ENCODE measurements around the gene CCDC18.

CCDC18 gene

DNA sequence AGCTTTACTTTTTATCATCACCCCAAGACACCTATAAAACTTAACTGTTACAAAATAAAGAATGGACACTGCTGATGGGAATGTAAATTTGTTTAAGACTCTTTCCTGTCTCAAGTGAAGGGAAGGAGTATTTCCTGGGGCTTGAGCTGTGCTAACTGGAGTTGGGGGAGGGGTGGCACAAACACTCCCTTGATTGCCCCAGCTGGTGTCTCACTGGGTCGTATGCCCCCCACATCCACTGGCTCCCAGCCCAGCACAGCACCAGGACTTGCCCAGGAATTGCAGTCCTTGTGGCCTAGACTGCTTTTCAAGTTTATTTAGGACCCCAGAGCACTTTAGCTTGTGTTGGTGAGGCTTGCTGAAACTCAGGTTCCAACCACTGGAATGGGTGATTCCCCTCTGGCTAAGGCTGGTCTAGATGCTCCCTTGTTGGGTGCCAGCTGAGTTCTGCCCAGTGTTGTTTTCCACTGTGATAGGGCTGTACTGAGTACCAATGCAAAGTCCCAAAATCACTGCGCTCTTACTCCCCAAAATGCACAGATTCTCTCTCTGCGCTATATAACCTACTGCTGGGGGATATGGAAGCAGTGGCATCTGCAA lies 116.1 kb downstream of the CCDC18 start:
- in situ Hi-C loops (cut with MboI; ENCODE audit: low sequenced_read_pairs): no loop called here

DNA sequence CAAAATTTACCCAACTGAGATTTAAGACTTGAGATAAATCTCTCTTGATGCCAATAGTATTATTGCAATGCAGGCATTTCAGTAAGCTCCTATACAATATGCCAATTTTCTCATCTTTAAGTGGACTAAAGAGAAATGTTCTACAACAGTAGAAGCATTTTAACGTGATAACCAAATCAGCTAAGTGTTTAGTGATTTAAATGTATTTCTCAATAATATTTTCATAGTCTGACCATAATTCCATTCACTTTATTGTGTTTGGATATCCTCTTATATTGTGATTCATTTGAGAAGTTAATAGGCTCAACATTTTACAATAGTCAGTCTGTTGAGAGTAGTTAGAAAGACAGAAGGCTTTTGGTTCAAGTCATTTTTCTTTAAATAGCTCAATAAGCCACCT lies 120.6 kb downstream of the CCDC18 start:
- in situ Hi-C loops (cut with MboI; ENCODE audit: low sequenced_read_pairs): no loop called here

DNA sequence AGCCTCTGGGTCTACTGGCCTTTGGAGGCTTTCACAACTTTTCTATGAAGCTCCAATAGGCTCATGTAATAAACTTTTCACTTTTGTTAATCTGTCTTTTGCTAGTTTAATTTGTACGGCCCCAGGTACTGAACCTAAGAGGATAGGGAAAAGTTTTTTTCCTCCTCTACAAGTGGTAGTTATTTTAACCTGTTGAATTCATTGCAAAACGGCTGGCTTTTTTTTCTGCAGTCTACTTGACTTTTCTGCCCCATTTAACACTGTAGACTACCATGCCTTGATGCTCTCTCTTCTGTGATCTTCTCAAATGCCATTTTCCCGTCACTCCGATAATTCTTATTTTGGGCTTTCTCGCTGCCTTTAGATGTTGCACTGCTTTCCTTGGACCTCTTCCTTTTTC lies 121.6 kb downstream of the CCDC18 start:
- in situ Hi-C loops (cut with MboI; ENCODE audit: low sequenced_read_pairs): no loop called here

DNA sequence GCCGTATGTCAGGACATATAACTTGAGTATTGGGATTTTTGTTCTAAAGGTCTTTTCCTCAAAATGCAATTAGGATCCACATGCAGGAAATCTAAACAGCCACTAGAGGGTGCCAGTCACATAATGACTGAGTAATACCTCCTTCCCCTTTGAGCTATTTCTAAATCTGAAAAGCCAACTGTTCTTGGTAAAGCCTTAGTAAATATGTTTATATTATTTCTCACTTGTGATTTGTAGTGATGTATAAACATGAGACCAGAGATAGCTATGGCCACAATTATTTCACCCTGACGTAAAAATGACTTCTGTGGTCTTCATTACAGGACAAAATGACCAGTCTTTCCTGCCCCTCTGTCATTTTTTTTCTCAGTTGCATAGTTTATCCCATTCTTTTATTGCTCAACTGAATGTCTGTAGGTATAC lies 124.2 kb downstream of the CCDC18 start:
- in situ Hi-C loops (cut with MboI; ENCODE audit: low sequenced_read_pairs): no loop called here

DNA sequence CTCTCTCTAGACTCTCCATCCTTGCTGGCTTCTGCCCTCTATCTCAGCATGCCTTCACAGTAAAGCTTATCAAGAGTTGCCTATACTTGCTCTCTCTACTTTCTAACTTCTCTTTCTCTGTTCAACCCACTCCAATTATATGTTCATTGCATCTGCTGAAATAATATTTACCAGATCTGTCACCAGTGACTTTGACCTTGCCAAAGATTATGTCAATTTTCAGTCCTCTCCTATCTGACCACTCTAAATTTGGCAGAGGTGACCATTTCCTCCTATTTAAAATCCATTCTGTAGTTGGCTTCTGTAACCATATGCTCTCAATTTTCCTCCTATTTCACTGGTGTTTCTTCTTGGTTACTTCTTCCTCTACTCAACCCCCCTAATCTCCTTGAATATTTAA lies 126.4 kb downstream of the CCDC18 start:
- in situ Hi-C loops (cut with MboI; ENCODE audit: low sequenced_read_pairs): no loop called here

DNA sequence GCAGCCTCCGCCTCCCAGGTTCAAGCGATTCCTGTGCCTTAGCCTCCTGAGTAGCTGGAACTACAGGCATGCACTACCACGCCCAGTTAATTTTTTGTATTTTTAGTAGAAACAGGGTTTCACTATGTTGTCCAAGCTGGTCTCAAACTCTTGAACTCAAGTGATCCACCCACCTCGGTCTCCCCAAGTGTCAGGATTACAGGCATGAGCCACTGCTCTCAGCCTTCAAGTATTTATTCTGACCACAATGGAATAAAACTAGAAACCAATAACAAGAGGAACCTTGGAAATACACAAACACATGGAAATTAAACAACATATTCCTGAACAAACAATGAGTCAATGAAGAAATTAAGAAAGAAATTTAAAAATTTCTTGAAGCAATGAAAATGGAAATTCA lies 132.5 kb downstream of the CCDC18 start:
- in situ Hi-C loops (cut with MboI; ENCODE audit: low sequenced_read_pairs): no loop called here

DNA sequence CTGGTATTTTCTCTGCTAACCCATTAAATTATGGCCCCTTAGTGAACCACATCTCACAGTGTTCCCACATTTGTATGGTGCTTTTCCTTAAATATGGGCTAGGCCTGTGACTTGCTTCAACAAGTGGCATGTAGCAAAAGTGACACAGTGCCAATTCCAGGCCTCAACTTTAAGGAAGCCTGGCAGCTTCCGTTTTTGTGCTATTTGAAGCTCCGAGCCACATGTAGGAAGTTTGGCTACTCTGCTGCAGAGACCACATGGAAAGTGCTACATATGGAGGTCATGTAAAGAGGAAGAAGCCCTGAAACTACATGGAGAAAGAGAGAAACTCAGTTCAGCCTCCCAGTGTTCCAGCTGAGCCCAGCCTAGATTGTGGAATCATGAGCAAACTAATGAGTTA lies 136.7 kb downstream of the CCDC18 start:
- in situ Hi-C loops (cut with MboI; ENCODE audit: low sequenced_read_pairs): no loop called here

DNA sequence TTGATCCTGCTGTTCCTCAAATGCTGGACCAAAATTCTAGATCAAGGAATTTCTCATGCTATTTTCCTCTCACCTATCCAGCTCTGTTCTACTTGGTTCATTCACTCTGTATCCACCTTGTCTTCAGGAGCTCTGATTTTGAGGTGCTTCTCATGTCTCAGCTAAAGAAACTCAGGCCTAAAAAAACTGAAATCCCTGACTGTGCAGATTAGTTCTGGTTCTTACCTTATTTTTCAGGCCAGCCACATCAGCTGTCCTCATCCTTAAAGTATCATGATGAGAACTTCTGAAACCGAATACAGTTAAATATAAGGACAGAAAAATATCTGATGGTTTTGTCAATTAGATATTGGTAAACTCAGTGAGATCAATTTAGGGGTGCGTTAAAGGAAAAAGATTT lies 137.4 kb downstream of the CCDC18 start:
- in situ Hi-C loops (cut with MboI; ENCODE audit: low sequenced_read_pairs): no loop called here

DNA sequence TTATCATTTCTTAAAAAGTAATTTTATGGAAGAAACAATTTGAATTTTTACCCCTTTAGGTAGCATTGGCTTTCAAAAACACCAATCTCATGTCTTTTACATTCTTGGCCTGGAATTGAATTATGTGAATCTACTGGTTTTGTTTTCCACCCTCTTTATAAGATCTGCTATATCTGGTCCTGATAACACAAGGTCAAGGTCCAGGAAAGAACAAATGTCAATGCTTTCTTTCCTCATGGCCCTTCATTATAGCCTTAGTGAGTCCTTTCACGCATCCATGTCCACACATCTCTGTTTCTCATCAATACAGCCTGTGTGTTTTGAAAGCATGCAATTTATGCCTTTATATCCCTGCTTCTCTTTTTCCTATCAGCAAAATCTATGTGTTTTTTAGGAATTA lies 141.2 kb downstream of the CCDC18 start:
- in situ Hi-C loops (cut with MboI; ENCODE audit: low sequenced_read_pairs): no loop called here

DNA sequence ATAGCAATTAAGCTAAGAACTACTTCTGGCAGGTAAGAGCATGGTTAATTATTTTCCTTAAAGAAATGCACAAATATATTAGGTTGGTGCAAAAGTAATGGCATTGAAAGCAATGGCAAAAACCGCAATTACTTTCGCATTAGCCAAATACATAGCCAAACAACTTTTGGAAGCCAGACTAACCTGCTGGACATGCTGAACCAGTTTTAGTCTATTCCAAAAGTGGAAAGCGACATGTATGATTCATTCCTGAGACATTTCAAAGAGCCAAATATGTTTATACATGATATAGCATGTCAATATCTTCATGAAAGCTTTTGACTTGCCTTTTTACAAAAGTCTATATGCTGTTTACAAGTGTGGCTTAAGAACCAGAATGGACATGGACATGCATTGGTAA lies 141.8 kb downstream of the CCDC18 start:
- in situ Hi-C loops (cut with MboI; ENCODE audit: low sequenced_read_pairs): no loop called here

DNA sequence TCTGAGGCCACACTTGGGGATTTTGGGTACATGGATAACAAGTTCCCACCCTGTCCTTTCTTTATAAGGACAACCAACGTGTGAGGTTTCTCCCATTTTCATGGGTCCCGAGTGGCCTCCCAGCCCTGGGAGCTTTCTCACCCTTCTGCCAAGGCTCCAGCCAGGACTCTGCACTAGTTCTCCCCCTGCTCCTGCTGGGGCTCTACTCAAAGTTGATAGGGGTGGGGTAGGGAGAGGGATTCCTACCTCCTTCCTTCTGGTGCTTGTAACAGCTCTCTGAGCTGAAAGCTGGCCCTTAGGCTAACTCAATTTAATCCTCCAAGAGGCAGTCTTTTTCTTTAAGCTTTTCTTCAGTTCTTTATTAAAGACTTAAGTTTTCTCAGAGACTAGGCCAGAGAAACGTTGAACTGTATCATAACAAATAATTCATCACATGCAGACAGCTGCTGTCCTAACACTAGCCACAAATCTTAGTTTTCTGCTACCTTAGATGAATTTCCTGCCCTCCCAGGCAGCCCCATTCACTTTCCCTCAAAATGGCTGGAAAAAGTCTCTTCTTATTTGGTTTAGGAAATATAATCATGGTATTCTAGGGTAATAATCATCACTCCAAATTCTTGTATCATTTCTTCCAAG lies 142.8 kb downstream of the CCDC18 start:
- in situ Hi-C loops (cut with MboI; ENCODE audit: low sequenced_read_pairs): no loop called here

DNA sequence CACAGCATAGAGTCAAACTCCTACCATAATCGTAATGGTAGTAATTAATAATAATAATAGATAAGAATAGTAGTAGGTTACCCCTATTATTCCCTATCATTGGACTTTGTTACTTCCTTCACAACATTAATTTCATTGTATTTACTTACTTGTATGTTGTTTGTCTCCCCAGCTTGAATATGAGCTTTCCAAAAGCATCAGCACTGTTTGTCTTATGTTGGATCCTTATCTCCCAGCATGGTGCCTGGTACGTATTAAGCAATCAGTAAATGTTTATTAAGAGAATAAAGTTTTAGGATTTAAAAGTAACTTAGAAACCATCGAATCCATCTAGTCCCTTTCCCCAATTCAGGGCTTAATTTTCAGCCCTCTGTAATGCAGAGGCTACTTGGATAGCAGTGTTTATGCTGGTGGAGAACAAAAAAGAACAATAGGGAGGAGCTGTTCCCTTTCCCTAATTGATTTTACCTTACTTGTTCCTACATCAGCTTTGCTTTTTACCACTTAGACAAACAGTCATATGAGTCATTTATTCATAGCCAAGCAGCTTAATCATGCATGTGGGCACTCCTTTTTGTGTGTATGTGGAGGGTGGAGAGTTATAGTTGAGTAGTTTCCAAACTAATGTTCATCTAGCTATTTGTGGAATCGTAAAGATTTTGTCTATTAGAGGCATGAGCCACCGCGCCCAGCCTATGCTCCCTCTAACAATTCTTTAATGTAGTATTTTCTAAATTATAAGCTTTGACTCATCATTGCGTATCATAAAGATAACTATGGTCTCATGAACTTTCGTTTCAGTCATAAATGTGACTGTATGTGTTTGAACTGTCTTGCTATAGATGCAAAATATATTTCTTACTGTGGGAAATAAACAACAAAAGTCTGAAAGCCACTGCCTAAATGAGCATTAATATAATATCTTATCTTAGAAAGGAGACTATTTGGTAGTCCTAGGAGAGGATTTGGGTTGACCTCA lies 144.3 kb downstream of the CCDC18 start:
- in situ Hi-C loops (cut with MboI; ENCODE audit: low sequenced_read_pairs): no loop called here
